Measurements from ENCODE around the gene UNKL.

DNA sequence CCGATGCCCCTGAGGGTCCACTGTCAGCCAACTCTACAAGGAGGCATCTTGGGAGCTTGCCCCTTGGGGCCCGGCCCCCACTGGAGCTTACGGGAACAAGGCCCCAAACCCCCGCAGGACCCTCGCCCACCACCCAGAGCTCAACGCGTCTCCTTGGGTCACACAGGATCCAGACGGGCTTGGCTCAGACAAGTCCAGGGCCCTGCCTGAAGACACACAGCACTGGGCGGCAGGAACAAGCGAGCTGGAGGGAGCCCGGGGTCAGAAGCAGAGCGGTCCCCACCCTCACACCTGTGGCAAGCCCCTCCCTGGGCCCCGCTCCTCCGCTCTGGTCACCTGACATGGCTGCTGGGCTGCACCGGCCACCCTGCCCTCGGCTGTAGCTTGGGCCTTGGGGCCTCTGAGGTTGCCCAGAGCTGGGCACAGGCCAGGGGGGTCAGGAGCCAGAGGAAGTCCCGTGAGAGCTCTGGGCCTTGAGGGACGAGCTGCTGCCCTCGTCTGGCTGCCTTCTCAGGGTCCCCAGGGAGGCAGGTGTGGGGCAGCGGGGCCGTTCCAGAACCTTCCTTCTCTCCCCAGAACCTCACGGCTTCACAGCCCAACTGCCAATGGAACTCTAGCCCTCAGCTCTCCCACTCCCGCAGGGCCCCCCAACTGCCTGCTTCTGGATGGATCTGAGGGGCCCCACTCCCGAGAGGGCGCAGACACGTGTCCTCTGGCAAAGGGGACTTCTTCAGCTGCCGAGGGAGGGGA lies 29.7 kb upstream of the UNKL start, which contains the start of gene CCDC154:
- TF ChIP-seq EZH2 (IDR thresholded peaks at IDR 0.05; ENCODE audit: low read depth): no peak
- TF ChIP-seq, protein P1, sequence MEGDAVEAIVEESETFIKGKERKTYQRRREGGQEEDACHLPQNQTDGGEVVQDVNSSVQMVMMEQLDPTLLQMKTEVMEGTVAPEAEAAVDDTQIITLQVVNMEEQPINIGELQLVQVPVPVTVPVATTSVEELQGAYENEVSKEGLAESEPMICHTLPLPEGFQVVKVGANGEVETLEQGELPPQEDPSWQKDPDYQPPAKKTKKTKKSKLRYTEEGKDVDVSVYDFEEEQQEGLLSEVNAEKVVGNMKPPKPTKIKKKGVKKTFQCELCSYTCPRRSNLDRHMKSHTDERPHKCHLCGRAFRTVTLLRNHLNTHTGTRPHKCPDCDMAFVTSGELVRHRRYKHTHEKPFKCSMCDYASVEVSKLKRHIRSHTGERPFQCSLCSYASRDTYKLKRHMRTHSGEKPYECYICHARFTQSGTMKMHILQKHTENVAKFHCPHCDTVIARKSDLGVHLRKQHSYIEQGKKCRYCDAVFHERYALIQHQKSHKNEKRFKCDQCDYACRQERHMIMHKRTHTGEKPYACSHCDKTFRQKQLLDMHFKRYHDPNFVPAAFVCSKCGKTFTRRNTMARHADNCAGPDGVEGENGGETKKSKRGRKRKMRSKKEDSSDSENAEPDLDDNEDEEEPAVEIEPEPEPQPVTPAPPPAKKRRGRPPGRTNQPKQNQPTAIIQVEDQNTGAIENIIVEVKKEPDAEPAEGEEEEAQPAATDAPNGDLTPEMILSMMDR (conservative IDR thresholded peaks at IDR 0.05): no peak

All from PC-9 (cell line).